ENCODE results near the gene CUL3.

CUL3 gene

GRCh38 chr2:224580248-224580647 lies 4.9 kb downstream of the CUL3 start:
- Histone ChIP-seq H3K9ac (no peak overlapping the region), H3K9me3 (ENCODE audit: control insufficient read depth, low read length) (no peaks in the 10 kb centered on the region), H3K36me3 (ENCODE audit: control insufficient read depth, insufficient read depth, low read length) (no peaks in the 10 kb centered on the region), H3K27ac (no peak overlapping the region), H3K27me3 (ENCODE audit: control insufficient read depth, insufficient read depth, low read length) (no peaks in the 10 kb centered on the region), H2AFZ (no peak overlapping the region), H3K4me2 (ENCODE audit: low read length) (no peak overlapping the region), H3K79me2 (peaks cover 69% of the 10 kb centered on the region), H3K4me3 (ENCODE audit: low read depth, low read length) (no peak overlapping the region), H3K4me1 (peaks cover 26% of the 10 kb centered on the region)
- no peak for TF ChIP-seq CTCF (IDR thresholded peaks at IDR 0.05)

DNA sequence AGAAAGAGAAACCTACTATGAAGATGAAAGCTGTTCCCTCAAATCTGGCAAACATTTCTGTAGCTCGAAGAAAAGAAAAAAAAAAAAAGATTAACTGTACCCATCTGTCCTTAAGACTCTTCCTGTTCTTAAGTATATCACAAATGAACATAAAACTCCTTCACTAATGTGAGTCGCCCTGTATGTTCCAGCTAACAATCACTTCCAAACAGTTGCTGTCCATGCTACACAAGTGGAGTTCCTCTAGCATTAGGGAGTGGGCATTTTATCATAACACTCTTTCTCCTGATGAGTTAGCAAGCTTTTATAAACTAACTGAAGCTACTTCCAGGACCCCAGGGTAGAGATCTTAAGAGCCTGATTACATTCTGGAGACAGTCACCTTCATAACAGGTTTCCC lies 5.8 kb downstream of the CUL3 start:
- no peak overlapping the region for H3K9ac ChIP-seq
- H3K4me2 ChIP-seq (ENCODE audit: low read length): peak overlapping the region; percentile 23
- no peak overlapping the region for H3K4me3 ChIP-seq (ENCODE audit: low read depth, low read length)
- peaks cover 32% of the 10 kb centered on the region for H3K4me1 ChIP-seq
- TF ChIP-seq CTCF (IDR thresholded peaks at IDR 0.05): no peak
- H3K27ac ChIP-seq: no peak overlapping the region
- no peaks in the 10 kb centered on the region for H3K36me3 ChIP-seq (ENCODE audit: control insufficient read depth, insufficient read depth, low read length)
- no peaks in the 10 kb centered on the region for H3K27me3 ChIP-seq (ENCODE audit: control insufficient read depth, insufficient read depth, low read length)
- H2AFZ ChIP-seq: no peak overlapping the region
- no peaks in the 10 kb centered on the region for H3K9me3 ChIP-seq (ENCODE audit: control insufficient read depth, low read length)
- H3K79me2 ChIP-seq: peaks cover 75% of the 10 kb centered on the region

DNA sequence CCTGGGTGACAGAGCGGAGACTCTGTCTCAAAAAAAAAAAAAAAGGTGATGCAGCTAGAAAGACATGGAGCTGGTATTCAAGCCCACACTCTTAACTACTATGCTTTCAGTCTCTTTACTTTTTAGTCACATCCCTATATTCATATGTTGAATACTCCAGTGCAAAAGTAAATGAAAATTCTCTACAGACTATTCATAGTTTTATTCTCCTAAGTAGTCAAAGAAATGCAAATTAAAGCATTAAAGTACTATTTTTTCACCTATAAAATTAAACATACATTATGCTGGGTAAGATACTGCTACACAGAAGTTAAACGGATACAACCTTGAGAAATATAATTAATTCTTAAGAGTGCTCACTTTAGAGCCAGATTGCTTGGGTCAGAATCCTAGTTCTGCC lies 7.6 kb downstream of the CUL3 start:
- no peaks in the 10 kb centered on the region for H3K36me3 ChIP-seq (ENCODE audit: control insufficient read depth, insufficient read depth, low read length)
- H3K4me1 ChIP-seq: peaks cover 28% of the 10 kb centered on the region
- no peak overlapping the region for H3K4me3 ChIP-seq (ENCODE audit: low read depth, low read length)
- no peaks in the 10 kb centered on the region for H3K27me3 ChIP-seq (ENCODE audit: control insufficient read depth, insufficient read depth, low read length)
- peaks cover 67% of the 10 kb centered on the region for H3K79me2 ChIP-seq
- no peak overlapping the region for H3K4me2 ChIP-seq (ENCODE audit: low read length)
- no peak overlapping the region for H3K9ac ChIP-seq
- H2AFZ ChIP-seq: no peak overlapping the region
- H3K9me3 ChIP-seq (ENCODE audit: control insufficient read depth, low read length): no peaks in the 10 kb centered on the region
- no peak overlapping the region for H3K27ac ChIP-seq
- no peak for TF ChIP-seq CTCF (IDR thresholded peaks at IDR 0.05)

DNA sequence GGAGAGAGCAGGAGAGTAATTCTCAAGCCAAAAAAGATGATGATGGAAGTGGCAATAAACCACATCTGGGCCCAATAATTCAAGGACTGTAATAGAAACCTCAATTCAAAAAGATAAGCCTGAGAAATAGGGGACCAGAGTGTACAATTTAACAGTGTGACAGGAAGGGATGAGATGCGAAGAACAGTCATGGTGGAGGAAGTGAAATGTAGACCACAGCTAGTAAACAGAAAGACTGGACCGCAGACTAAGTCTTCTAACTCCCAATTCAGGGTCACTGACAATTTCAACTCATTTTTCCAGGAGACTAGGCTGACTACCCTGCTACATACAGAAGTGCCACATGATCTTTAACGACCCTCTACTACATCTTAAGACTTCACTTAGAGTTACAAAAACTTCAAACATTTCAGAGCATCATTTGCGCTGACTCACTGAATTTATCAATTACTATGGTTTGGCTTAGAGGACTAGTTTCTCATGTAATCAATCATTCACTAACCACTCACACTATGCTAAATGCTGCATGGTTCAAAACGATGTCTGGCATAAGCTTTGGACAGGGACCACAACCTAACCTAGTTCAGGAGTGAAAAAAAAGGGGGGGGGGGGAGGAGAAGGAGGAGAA lies 9.0 kb downstream of the CUL3 start:
- no peak for TF ChIP-seq CTCF (IDR thresholded peaks at IDR 0.05)
- Histone ChIP-seq H3K9ac (no peak overlapping the region), H3K27ac (no peak overlapping the region), H3K4me2 (ENCODE audit: low read length) (no peak overlapping the region), H3K36me3 (ENCODE audit: control insufficient read depth, insufficient read depth, low read length) (no peaks in the 10 kb centered on the region), H3K4me3 (ENCODE audit: low read depth, low read length) (no peak overlapping the region), H2AFZ (no peak overlapping the region), H3K79me2 (peaks cover 63% of the 10 kb centered on the region), H3K9me3 (ENCODE audit: control insufficient read depth, low read length) (no peaks in the 10 kb centered on the region), H3K4me1 (peaks cover 33% of the 10 kb centered on the region), H3K27me3 (ENCODE audit: control insufficient read depth, insufficient read depth, low read length) (no peaks in the 10 kb centered on the region)

GRCh38 chr2:224574423-224575084 lies 10.6 kb downstream of the CUL3 start:
- Histone ChIP-seq H3K27me3 (ENCODE audit: control insufficient read depth, insufficient read depth, low read length) (no peaks in the 10 kb centered on the region), H2AFZ (no peak overlapping the region), H3K9ac (no peak overlapping the region), H3K79me2 (peaks cover 55% of the 10 kb centered on the region), H3K27ac (no peak overlapping the region), H3K4me1 (peaks cover 34% of the 10 kb centered on the region), H3K9me3 (ENCODE audit: control insufficient read depth, low read length) (no peaks in the 10 kb centered on the region), H3K36me3 (ENCODE audit: control insufficient read depth, insufficient read depth, low read length) (no peaks in the 10 kb centered on the region), H3K4me2 (ENCODE audit: low read length) (no peak overlapping the region), H3K4me3 (ENCODE audit: low read depth, low read length) (no peak overlapping the region)
- no peak for TF ChIP-seq CTCF (IDR thresholded peaks at IDR 0.05)

Data from parathyroid adenoma (tissue), 2 donors.